ENCODE data around the gene FAM20B. TPM values are rescaled to one million over a fixed set of nuclear protein-coding genes. Genes with fewer than 3 reads are reported as not detected.
A peak's percentile ranks its signal among the peaks of the same experiment; 100 is the strongest.

The FAM20B gene
- total and polyA plus RNA-seq, 2 of the 13 experiments (the other 11 are each of a cell fraction or from before 2014, with no cell fraction given): 13.8 to 26.9 TPM

- peaks cover 39% of the 10 kb centered on the region for H3K4me1 ChIP-seq (ENCODE audit: insufficient read depth, low read length)
- in situ Hi-C loops (cut with HindIII; ENCODE audit: extremely low pct_ligation_motif_present, low pct_unique_long_range_greater_than_20kb): loop anchor here (10.0 kb wide), 1 partner anchor 281 kb away; the partner anchor contains the start of gene AXDND1
- peaks cover 1 to 8% of the 10 kb centered on the region in 2 experiments; a peak in 2 of 5 replicates for H3K36me3 ChIP-seq (replicated peaks in 1 of 2; ENCODE audit: control insufficient read depth in 1 of 2, insufficient read depth in 2 of 2, low read length in 2 of 2)
- no peak overlapping the region for H3K27ac ChIP-seq (ENCODE audit: extremely low read length, insufficient read depth, low read length)
- peak overlapping the region; percentile 96 for H3K4me2 ChIP-seq (ENCODE audit: low read depth, low read length)
- BruUV-seq (replicated peaks): no TSS peak
- DNase-seq (ENCODE audit: low spot score): no peak
- ChIA-PET CTCF (ENCODE audit: low intra/inter-chr PET ratio, low total read pairs) (no interaction called here), POLR2A (interaction anchor here (1.2 to 3.2 kb wide), 2 partner anchors 8 to 282 kb away, joined by 6 to 20 read pairs; partner anchors contain the start of gene AXDND1)
- WGBS (ENCODE audit: low lambda C conversion rate): 89% methylated on average over 7 of the region's 8 CpGs
- H3K9me3 ChIP-seq (ENCODE audit: low read length): no peaks in the 10 kb centered on the region
- ATAC-seq: no peak
- H3K27me3 ChIP-seq (ENCODE audit: control insufficient read depth in 1 of 2, insufficient read depth in 2 of 2, low read length in 2 of 2): no peaks in the 10 kb centered on the region
- intact Hi-C loops (cut with micrococcal nuclease; ENCODE audit: unreplicated experiment): no loop called here
- H2AFZ ChIP-seq (ENCODE audit: low read length): no peak overlapping the region
- H3K4me3 ChIP-seq (replicated peaks in 1 of 3; ENCODE audit: insufficient read depth in 1 of 3, low read depth in 2 of 3, low read length in 3 of 3): peak overlapping the region in 1 of 3 experiments; percentile 86; a peak in 1 of 6 replicates
- FAIRE-seq: no peak
- peak overlapping the region; percentile 34; the same call in 1 of the 2 replicates for H3K9ac ChIP-seq (ENCODE audit: insufficient read depth, low read depth, low read length)
- no peaks in the 10 kb centered on the region for H4K20me1 ChIP-seq (ENCODE audit: insufficient read depth, low read length)
- TF ChIP-seq SNRNP70 (IDR thresholded peaks at IDR 0.05; ENCODE audit: low read depth, low read length) (no peak), NCOA1 (CRISPR knock-in tag; IDR thresholded peaks at IDR 0.05) (no peak), ZNF235 (CRISPR knock-in tag; IDR thresholded peaks at IDR 0.05; ENCODE audit: borderline replicate concordance) (no peak), CBX5 (CRISPR knock-in tag; IDR thresholded peaks at IDR 0.05; ENCODE audit: borderline replicate concordance) (no peak), RAD21 (CRISPR knock-in tag; IDR thresholded peaks at IDR 0.05) (no peak), FOXA1 (IDR thresholded peaks at IDR 0.05) (no peak), FOXA1 (CRISPR knock-in tag; IDR thresholded peaks at IDR 0.05) (no peak), UBTF (CRISPR knock-in tag; IDR thresholded peaks at IDR 0.05) (no peak), ZNF737 (CRISPR knock-in tag; IDR thresholded peaks at IDR 0.05; ENCODE audit: borderline replicate concordance) (no peak), ZNF660 (CRISPR knock-in tag; IDR thresholded peaks at IDR 0.05; ENCODE audit: borderline replicate concordance, low read depth) (no peak), ZNF547 (CRISPR knock-in tag; IDR thresholded peaks at IDR 0.05) (no peak)
- peaks cover 16% of the 10 kb centered on the region for H3K79me2 ChIP-seq (ENCODE audit: insufficient read depth, low read length)
These were observed 57.8 kb downstream of the FAM20B start for GRCh38 chr1:179083533-179083932.
